WTC11 (cell line): ENCODE measurements around the gene RASGRP3. TPM values are rescaled to one million over a fixed set of nuclear protein-coding genes. Genes with fewer than 3 reads are reported as not detected.

Experiments used
- ATAC-seq: fragments of 200-7000 bp; cut with Tn5 transposase; 2 replicates; pipeline ENCODE4 v1.10.0; 2021; ENCODE audit warnings: mild to moderate bottlenecking, moderate library complexity
- CTCF ChIA-PET: fragments of 300-600 bp; sonication (Branson Sonifier 250); formaldehyde crosslinking; loops from one replicate; lab custom pipeline; 2021; ENCODE audit warnings: antibody characterized with exemption; lab: Charles Lee
- POLR2A ChIA-PET: fragments of 350-600 bp; sonication (Branson Sonifier 250); formaldehyde crosslinking; loops from one replicate; lab custom pipeline; 2021; ENCODE audit warnings: antibody characterized with exemption; lab: Charles Lee
- DNase-seq: peaks from one replicate; pipeline ENCODE4 v3.0.0; 2021; ENCODE audit warnings: low spot score
- H3K27ac Mint-ChIP-seq: 2 replicates; pipeline ENCODE4 v1.8.0; 2021; ENCODE audit warnings: mixed read lengths
- H3K27me3 Mint-ChIP-seq: 2 replicates; pipeline ENCODE4 v1.8.0; 2021; ENCODE audit warnings: low read depth, mild to moderate bottlenecking, moderate library complexity, mixed read lengths
- H3K36me3 Mint-ChIP-seq: 2 replicates; pipeline ENCODE4 v1.8.0; 2021; ENCODE audit warnings: mixed read lengths
- H3K4me1 Mint-ChIP-seq: 2 replicates; pipeline ENCODE4 v1.8.0; 2022; ENCODE audit warnings: mixed read lengths
- H3K4me3 Mint-ChIP-seq: 2 replicates; pipeline ENCODE4 v1.8.0; 2021; ENCODE audit warnings: mild to moderate bottlenecking, moderate library complexity, mixed read lengths
- H3K9me3 Mint-ChIP-seq: 2 replicates; pipeline ENCODE4 v1.8.0; 2021; ENCODE audit warnings: mixed read lengths
- ATF1 ChIP-seq: sonication (generic); formaldehyde crosslinking; IDR thresholded peaks from 2 replicates; pipeline ENCODE4 v1.8.1; 2023; ENCODE audit warnings: mild to moderate bottlenecking, moderate library complexity, missing genetic modification reagents
- CREB1 ChIP-seq: sonication (generic); formaldehyde crosslinking; IDR thresholded peaks from 2 replicates; pipeline ENCODE4 v1.8.0; 2023; ENCODE audit warnings: mild to moderate bottlenecking, missing genetic modification reagents
- ELF4 ChIP-seq: sonication (generic); formaldehyde crosslinking; IDR thresholded peaks from 2 replicates; pipeline ENCODE4 v1.8.1; 2022; ENCODE audit warnings: low read depth, mild to moderate bottlenecking, moderate library complexity, missing genetic modification reagents
- ETV6 ChIP-seq: sonication (generic); formaldehyde crosslinking; IDR thresholded peaks from 2 replicates; pipeline ENCODE4 v1.8.1; 2022; ENCODE audit warnings: mild to moderate bottlenecking, missing genetic modification reagents
- FOXK1 ChIP-seq: sonication (generic); formaldehyde crosslinking; IDR thresholded peaks from 2 replicates; pipeline ENCODE4 v1.8.0; 2022; ENCODE audit warnings: mild to moderate bottlenecking, moderate library complexity, missing genetic modification reagents
- GRHL2 ChIP-seq: fragments of 250-450 bp; sonication (Bioruptor Pico); IDR thresholded peaks from 2 replicates; pipeline ENCODE4 v1.8.0; 2022; ENCODE audit warnings: mild to moderate bottlenecking, moderate library complexity; ENCODE audit not compliant: insufficient replicate concordance, severe bottlenecking
- JUN ChIP-seq: sonication (generic); formaldehyde crosslinking; IDR thresholded peaks from 2 replicates; pipeline ENCODE4 v1.8.0; 2023; ENCODE audit warnings: mild to moderate bottlenecking, missing genetic modification reagents
- MXD4 ChIP-seq: fragments of 250-450 bp; sonication (Bioruptor Pico); IDR thresholded peaks from 2 replicates; pipeline ENCODE4 v1.8.0; 2021; ENCODE audit warnings: mild to moderate bottlenecking, moderate library complexity, borderline replicate concordance
- NR1H2 ChIP-seq: sonication (generic); formaldehyde crosslinking; IDR thresholded peaks from 2 replicates; pipeline ENCODE4 v1.9.0; 2021; ENCODE audit warnings: mild to moderate bottlenecking, moderate library complexity, missing genetic modification reagents
- RELA ChIP-seq: sonication (generic); formaldehyde crosslinking; IDR thresholded peaks from 2 replicates; pipeline ENCODE4 v1.8.1; 2022; ENCODE audit warnings: missing genetic modification reagents, mild to moderate bottlenecking, borderline replicate concordance
- RORB ChIP-seq: fragments of 250-450 bp; sonication (Bioruptor Pico); IDR thresholded peaks from 2 replicates; pipeline ENCODE4 v1.9.0; 2021; ENCODE audit warnings: mild to moderate bottlenecking
- SMAD3 ChIP-seq: sonication (generic); formaldehyde crosslinking; IDR thresholded peaks from 2 replicates; pipeline ENCODE4 v1.8.0; 2022; ENCODE audit warnings: missing genetic modification reagents, mild to moderate bottlenecking, borderline replicate concordance
- SMAD4 ChIP-seq: sonication (generic); formaldehyde crosslinking; IDR thresholded peaks from 2 replicates; pipeline ENCODE4 v1.8.0; 2022; ENCODE audit warnings: mild to moderate bottlenecking, missing genetic modification reagents
- SOX15 ChIP-seq: fragments of 250-450 bp; sonication (Bioruptor Pico); IDR thresholded peaks from 2 replicates; pipeline ENCODE4 v1.9.0; 2021; ENCODE audit warnings: mild to moderate bottlenecking
- SP1 ChIP-seq: sonication (generic); formaldehyde crosslinking; conservative IDR thresholded peaks from 2 replicates; pipeline ENCODE4 v1.8.1; 2022; ENCODE audit warnings: missing genetic modification reagents
- TCF7 ChIP-seq: sonication (generic); formaldehyde crosslinking; IDR thresholded peaks from 2 replicates; pipeline ENCODE4 v1.8.0; 2022; ENCODE audit warnings: mild to moderate bottlenecking, low read depth, missing genetic modification reagents, moderate library complexity
- TP53 ChIP-seq: sonication (generic); formaldehyde crosslinking; IDR thresholded peaks from 2 replicates; pipeline ENCODE4 v1.8.1; 2023; ENCODE audit warnings: mild to moderate bottlenecking, missing genetic modification reagents
- ZNF121 ChIP-seq: sonication (generic); formaldehyde crosslinking; IDR thresholded peaks from 2 replicates; pipeline ENCODE4 v1.8.0; 2023; ENCODE audit warnings: missing genetic modification reagents
- ZNF219 ChIP-seq: sonication (generic); formaldehyde crosslinking; IDR thresholded peaks from 2 replicates; pipeline ENCODE4 v1.8.0; 2023; ENCODE audit warnings: missing genetic modification reagents, mild to moderate bottlenecking, borderline replicate concordance
- ZNF232 ChIP-seq: sonication (generic); formaldehyde crosslinking; IDR thresholded peaks from 2 replicates; pipeline ENCODE4 v1.8.0; 2022; ENCODE audit warnings: mild to moderate bottlenecking, missing genetic modification reagents
- ZNF396 ChIP-seq: fragments of 250-450 bp; sonication (Bioruptor Pico); IDR thresholded peaks from 2 replicates; pipeline ENCODE4 v1.8.0; 2021; ENCODE audit warnings: mild to moderate bottlenecking, moderate library complexity, borderline replicate concordance
- total RNA-seq: library from RNA; stranded (reverse); gene quantifications from 3 replicates; pipeline ENCODE4 v1.2.3, GENCODE V29; 2021
- TF ChIP-seq, protein P1 (sequence below): sonication (generic); formaldehyde crosslinking; conservative IDR thresholded peaks from 2 replicates; pipeline ENCODE4 v1.8.1; 2022; ENCODE audit warnings: mild to moderate bottlenecking, missing genetic modification reagents
- TF ChIP-seq, protein P2 (sequence below): sonication (generic); formaldehyde crosslinking; IDR thresholded peaks from 2 replicates; pipeline ENCODE4 v1.8.1; 2022; ENCODE audit warnings: low read depth, mild to moderate bottlenecking, moderate library complexity, missing genetic modification reagents, borderline replicate concordance
- TF ChIP-seq, protein P3 (sequence below): fragments of 250-450 bp; sonication (Bioruptor Pico); IDR thresholded peaks from 2 replicates; pipeline ENCODE4 v1.9.0; 2021; ENCODE audit warnings: mild to moderate bottlenecking, borderline replicate concordance
- TF ChIP-seq, protein P4 (sequence below): fragments of 250-450 bp; sonication (Bioruptor Pico); IDR thresholded peaks from 2 replicates; pipeline ENCODE4 v1.9.0; 2021; ENCODE audit warnings: moderate library complexity, mild to moderate bottlenecking, inconsistent platforms, borderline replicate concordance

RASGRP3 gene
- total RNA-seq, 1 experiment from 2014 or later: 0.11 TPM

DNA sequence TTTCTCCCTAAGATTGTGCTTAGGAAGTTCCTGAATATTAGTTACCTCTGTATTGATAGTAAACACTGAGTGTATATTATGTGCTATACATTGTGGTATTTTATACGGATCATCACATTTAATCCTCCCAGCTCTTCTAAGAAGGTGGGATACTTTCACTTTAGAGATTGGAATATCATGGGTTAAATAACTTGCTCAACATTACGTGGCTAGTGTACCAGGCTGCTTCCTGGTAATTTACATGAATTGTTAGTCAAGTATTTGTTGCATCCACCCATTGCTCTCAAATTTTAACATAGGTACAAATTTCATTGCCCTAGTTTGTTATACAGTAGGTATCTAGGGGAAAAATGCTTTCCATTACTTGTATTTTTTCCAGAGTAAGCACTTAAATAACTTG, 101.2 kb downstream of the RASGRP3 start:
- ChIA-PET POLR2A (no interaction called here), CTCF (interaction anchor here (0.6 to 1.0 kb wide), 2 partner anchors 93 to 182 kb away, joined by 3 read pairs; no protein-coding TSS in a partner anchor)
- Mint-ChIP-seq H3K27me3 (no peaks in the 10 kb centered on the region), H3K9me3 (no peaks in the 10 kb centered on the region), H3K4me3 (no peak overlapping the region), H3K27ac (0 out of 2 replicates have a peak overlapping the region, but pooled peaks have one; percentile 41), H3K4me1 (peaks cover 48% of the 10 kb centered on the region), H3K36me3 (no peaks in the 10 kb centered on the region; the same call in 1 of the 2 replicates)
- DNase-seq (no peak), ATAC-seq (no peak)
- TF ChIP-seq ATF1 (CRISPR knock-in tag) (no peak), FOXK1 (CRISPR knock-in tag) (no peak), ETV6 (CRISPR knock-in tag) (no peak), ELF4 (CRISPR knock-in tag) (no peak), SMAD3 (CRISPR knock-in tag) (no peak), JUN (CRISPR knock-in tag) (no peak), RELA (no peak), SOX15 (no peak), CREB1 (CRISPR knock-in tag) (no peak), SMAD4 (no peak), ZNF121 (no peak), ZNF219 (CRISPR knock-in tag) (no peak), NR1H2 (CRISPR knock-in tag) (no peak)
- TF ChIP-seq, protein P1, sequence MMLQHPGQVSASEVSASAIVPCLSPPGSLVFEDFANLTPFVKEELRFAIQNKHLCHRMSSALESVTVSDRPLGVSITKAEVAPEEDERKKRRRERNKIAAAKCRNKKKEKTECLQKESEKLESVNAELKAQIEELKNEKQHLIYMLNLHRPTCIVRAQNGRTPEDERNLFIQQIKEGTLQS (CRISPR knock-in tag): no peak
- TF ChIP-seq, protein P2, sequence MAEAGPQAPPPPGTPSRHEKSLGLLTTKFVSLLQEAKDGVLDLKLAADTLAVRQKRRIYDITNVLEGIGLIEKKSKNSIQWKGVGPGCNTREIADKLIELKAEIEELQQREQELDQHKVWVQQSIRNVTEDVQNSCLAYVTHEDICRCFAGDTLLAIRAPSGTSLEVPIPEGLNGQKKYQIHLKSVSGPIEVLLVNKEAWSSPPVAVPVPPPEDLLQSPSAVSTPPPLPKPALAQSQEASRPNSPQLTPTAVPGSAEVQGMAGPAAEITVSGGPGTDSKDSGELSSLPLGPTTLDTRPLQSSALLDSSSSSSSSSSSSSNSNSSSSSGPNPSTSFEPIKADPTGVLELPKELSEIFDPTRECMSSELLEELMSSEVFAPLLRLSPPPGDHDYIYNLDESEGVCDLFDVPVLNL: no peak
- TF ChIP-seq, protein P3, sequence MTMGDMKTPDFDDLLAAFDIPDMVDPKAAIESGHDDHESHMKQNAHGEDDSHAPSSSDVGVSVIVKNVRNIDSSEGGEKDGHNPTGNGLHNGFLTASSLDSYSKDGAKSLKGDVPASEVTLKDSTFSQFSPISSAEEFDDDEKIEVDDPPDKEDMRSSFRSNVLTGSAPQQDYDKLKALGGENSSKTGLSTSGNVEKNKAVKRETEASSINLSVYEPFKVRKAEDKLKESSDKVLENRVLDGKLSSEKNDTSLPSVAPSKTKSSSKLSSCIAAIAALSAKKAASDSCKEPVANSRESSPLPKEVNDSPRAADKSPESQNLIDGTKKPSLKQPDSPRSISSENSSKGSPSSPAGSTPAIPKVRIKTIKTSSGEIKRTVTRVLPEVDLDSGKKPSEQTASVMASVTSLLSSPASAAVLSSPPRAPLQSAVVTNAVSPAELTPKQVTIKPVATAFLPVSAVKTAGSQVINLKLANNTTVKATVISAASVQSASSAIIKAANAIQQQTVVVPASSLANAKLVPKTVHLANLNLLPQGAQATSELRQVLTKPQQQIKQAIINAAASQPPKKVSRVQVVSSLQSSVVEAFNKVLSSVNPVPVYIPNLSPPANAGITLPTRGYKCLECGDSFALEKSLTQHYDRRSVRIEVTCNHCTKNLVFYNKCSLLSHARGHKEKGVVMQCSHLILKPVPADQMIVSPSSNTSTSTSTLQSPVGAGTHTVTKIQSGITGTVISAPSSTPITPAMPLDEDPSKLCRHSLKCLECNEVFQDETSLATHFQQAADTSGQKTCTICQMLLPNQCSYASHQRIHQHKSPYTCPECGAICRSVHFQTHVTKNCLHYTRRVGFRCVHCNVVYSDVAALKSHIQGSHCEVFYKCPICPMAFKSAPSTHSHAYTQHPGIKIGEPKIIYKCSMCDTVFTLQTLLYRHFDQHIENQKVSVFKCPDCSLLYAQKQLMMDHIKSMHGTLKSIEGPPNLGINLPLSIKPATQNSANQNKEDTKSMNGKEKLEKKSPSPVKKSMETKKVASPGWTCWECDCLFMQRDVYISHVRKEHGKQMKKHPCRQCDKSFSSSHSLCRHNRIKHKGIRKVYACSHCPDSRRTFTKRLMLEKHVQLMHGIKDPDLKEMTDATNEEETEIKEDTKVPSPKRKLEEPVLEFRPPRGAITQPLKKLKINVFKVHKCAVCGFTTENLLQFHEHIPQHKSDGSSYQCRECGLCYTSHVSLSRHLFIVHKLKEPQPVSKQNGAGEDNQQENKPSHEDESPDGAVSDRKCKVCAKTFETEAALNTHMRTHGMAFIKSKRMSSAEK (CRISPR knock-in tag): no peak

DNA sequence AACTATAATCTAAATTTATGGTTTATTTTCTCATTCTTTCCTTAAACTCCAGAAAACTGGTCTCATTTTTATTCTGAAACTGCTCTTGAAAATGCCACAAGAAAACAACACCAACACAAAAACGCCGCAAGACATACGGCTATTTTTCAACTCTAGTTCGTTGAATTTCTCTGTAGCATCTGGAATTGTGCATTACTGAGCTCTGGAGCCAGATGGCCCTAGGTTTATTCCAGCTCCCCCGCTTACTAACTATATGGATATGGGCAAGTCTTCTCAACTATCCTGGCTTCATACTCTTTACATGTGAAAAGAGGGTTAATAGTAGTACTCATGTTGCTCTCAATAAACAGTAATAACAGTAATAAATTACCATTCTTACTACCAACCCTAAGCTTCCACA, 102.8 kb downstream of the RASGRP3 start:
- no peak for DNase-seq
- H3K4me1 Mint-ChIP-seq: peaks cover 57% of the 10 kb centered on the region
- ATAC-seq: no peak
- H3K27ac Mint-ChIP-seq: no peak overlapping the region
- no peaks in the 10 kb centered on the region; the same call in none of the 2 replicates for H3K36me3 Mint-ChIP-seq
- ChIA-PET POLR2A (no interaction called here), CTCF (interaction anchor here (0.9 kb wide), 1 partner anchor 166 kb away, joined by 4 read pairs; no protein-coding TSS in a partner anchor)
- no peaks in the 10 kb centered on the region for H3K27me3 Mint-ChIP-seq
- no peaks in the 10 kb centered on the region for H3K9me3 Mint-ChIP-seq
- TF ChIP-seq RELA: no peak
- TF ChIP-seq, protein P4, sequence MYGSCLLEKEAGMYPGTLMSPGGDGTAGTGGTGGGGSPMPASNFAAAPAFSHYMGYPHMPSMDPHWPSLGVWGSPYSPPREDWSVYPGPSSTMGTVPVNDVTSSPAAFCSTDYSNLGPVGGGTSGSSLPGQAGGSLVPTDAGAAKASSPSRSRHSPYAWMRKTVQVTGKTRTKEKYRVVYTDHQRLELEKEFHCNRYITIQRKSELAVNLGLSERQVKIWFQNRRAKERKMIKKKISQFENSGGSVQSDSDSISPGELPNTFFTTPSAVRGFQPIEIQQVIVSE (CRISPR knock-in tag): no peak
- TF ChIP-seq JUN (CRISPR knock-in tag): no peak
- no peak for TF ChIP-seq ZNF232 (CRISPR knock-in tag)
- TF ChIP-seq, protein P2: no peak
- no peak for TF ChIP-seq TCF7 (CRISPR knock-in tag)
- no peak for TF ChIP-seq RORB (CRISPR knock-in tag)
- no peak for TF ChIP-seq ZNF396
- no peak for TF ChIP-seq GRHL2 (CRISPR knock-in tag)
- no peak for TF ChIP-seq TP53 (CRISPR knock-in tag)
- TF ChIP-seq ATF1 (CRISPR knock-in tag): no peak
- no peak for TF ChIP-seq SMAD3 (CRISPR knock-in tag)
- no peak for TF ChIP-seq SP1
- TF ChIP-seq, protein P1 (CRISPR knock-in tag): no peak
- no peak for TF ChIP-seq SOX15
- TF ChIP-seq MXD4 (CRISPR knock-in tag): no peak
- no peak overlapping the region for H3K4me3 Mint-ChIP-seq
